SK-N-MC (cell line): ENCODE measurements around the gene MSH6.

Experiments
- EZH2 ChIP-seq: fragments of 200-600 bp; sonication (generic); IDR thresholded peaks from one replicate; pipeline ENCODE4 v1.6.1; 2017; ENCODE audit warnings: antibody characterized with exemption
- FOXP2 ChIP-seq: optimal IDR thresholded peaks from 2 replicates; pipeline ENCODE3; 2011; ENCODE audit warnings: mild to moderate bottlenecking, moderate library complexity; ENCODE audit not compliant: insufficient read depth; ENCODE audit errors: extremely low read length, control extremely low read depth
- POLR2AphosphoS5 ChIP-seq: IDR thresholded peaks from 2 replicates; pipeline ENCODE4 v1.6.1; 2012; ENCODE audit warnings: mild to moderate bottlenecking, low read depth, low read length, borderline replicate concordance

DNA sequence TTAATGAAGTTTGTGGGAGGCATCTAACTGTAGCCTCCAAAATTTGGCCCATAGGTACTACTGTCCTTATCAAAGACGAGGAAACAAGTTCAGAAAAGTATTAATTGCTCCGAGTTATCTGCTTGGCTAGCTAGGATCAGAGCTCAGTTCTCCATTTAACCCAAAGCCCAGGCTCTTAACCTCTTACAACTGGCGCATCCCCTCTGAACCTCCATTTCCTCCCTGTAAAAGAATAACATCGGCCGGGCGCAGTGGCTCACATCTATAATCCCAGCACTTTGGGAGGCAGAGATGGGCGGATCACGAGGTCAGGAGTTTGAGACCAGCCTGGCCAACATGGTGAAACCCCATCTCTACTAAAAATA is 3.5 kb upstream of the MSH6 start:
- TF ChIP-seq EZH2 (no peak), POLR2AphosphoS5 (no peak), FOXP2 (no peak)
